ENCODE results near the gene RPS24.
"Not testable (repeated sequence)": the region's sequence is repeated elsewhere in the genome, so short reads cannot be mapped to it uniquely, and the experiment has no call there.

RPS24 gene

GRCh38 chr10:78033637-78034470 is at the start of gene RPS24:
RPS24 (plus strand) TSS chr10:78033863; CDS start chr10:78033902, 39 bp downstream.
- Histone ChIP-seq H3K4me1 (ENCODE audit: control insufficient read depth, insufficient read depth, low read length, unreplicated experiment) (peaks cover 33% of the 10 kb centered on the region), H3K79me2 (ENCODE audit: control insufficient read depth, insufficient read depth, low read length, unreplicated experiment) (peaks cover 55% of the 10 kb centered on the region), H2AFZ (ENCODE audit: low read length, unreplicated experiment) (peak within 1 kb of the TSS; percentile 80), H3K4me3 (ENCODE audit: low read depth, low read length) (peak within 1 kb of the TSS; percentile 99), H3K27ac (ENCODE audit: low read depth, low read length) (peak within 1 kb of the TSS; percentile 54), H3K36me3 (ENCODE audit: insufficient read depth, low read length) (peaks cover 42% of the 10 kb centered on the region), H3K27me3 (ENCODE audit: insufficient read depth, low read length) (no peaks in the 10 kb centered on the region)

- Histone ChIP-seq H3K79me2 (ENCODE audit: control insufficient read depth, insufficient read depth, low read length, unreplicated experiment) (no peaks in the 10 kb centered on the region), H3K4me1 (ENCODE audit: control insufficient read depth, insufficient read depth, low read length, unreplicated experiment) (peaks cover 20% of the 10 kb centered on the region), H3K36me3 (ENCODE audit: insufficient read depth, low read length) (peaks cover 27% of the 10 kb centered on the region; the same call in 1 of the 2 replicates), H2AFZ (ENCODE audit: low read length, unreplicated experiment) (no peak overlapping the region), H3K27me3 (ENCODE audit: insufficient read depth, low read length) (no peaks in the 10 kb centered on the region), H3K4me3 (ENCODE audit: low read depth, low read length) (no peak overlapping the region), H3K27ac (ENCODE audit: low read depth, low read length) (no peak overlapping the region)
Observed at GRCh38 chr10:77984986-77985385, 48.7 kb upstream of the RPS24 start.

GRCh38 chr10:77987671-77988255 is 45.9 kb upstream of the RPS24 start:
- peaks cover 20% of the 10 kb centered on the region for H3K4me1 ChIP-seq (ENCODE audit: control insufficient read depth, insufficient read depth, low read length, unreplicated experiment)
- no peaks in the 10 kb centered on the region for H3K27me3 ChIP-seq (ENCODE audit: insufficient read depth, low read length)
- H3K27ac ChIP-seq (ENCODE audit: low read depth, low read length): no peak overlapping the region
- H2AFZ ChIP-seq (ENCODE audit: low read length, unreplicated experiment): no peak overlapping the region
- H3K4me3 ChIP-seq (ENCODE audit: low read depth, low read length): no peak overlapping the region
- no peaks in the 10 kb centered on the region for H3K79me2 ChIP-seq (ENCODE audit: control insufficient read depth, insufficient read depth, low read length, unreplicated experiment)
- peaks cover 20% of the 10 kb centered on the region; the same call in 1 of the 2 replicates for H3K36me3 ChIP-seq (ENCODE audit: insufficient read depth, low read length)

DNA sequence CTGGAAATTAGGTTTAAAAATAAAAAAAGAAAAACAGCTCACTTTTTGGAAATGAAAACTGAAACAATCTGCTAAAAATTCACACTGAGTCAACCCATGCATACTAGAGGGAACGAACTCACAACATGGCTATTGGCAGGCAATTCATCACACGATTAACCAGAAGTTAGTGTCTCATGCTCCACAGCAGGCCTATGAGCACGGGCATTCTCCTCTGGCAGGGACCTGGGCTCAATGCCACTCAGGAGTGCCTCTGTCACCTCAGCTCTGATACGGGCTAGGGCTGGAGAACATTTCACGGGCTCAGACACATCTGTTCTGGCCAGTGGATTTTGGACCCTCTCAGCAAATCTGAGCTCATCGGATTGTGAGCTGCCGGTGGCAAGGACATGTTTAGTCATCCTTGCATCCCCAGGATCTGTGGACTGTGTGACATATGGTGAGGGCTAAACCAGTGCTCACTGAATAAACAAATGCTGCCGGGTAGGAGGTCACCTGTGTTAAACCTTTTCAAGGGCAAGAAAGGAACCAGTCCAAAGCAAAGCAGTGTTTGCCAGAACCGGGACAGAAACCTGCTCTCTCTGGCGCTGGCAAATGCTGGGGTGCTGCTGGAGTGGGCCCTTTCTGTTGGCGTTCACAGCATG is 44.5 kb upstream of the RPS24 start:
- Histone ChIP-seq H3K27ac (ENCODE audit: low read depth, low read length) (no peak overlapping the region), H3K79me2 (ENCODE audit: control insufficient read depth, insufficient read depth, low read length, unreplicated experiment) (no peaks in the 10 kb centered on the region), H3K4me1 (ENCODE audit: control insufficient read depth, insufficient read depth, low read length, unreplicated experiment) (peaks cover 8% of the 10 kb centered on the region), H2AFZ (ENCODE audit: low read length, unreplicated experiment) (no peak overlapping the region), H3K4me3 (ENCODE audit: low read depth, low read length) (no peak overlapping the region), H3K36me3 (ENCODE audit: insufficient read depth, low read length) (peaks cover 20% of the 10 kb centered on the region; the same call in 1 of the 2 replicates), H3K27me3 (ENCODE audit: insufficient read depth, low read length) (no peaks in the 10 kb centered on the region)

DNA sequence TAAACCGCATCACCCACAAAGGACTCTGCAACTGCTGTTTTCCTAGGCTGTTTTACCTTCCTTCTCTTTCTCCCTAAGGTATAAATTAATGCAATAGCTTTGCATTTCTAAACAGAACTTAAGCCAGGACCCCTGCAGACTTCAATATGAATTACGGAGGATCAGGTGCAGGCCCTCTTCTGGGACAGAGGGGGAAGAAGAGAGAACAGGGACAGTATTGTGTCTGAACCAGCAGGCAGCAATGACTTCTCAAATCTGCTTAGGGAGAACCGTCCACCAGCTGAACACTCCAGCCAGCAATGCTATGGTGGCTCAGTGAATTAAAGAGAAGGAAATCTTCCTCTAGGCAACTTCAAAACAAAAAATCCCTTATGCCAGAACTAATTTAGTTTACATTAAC is 40.0 kb upstream of the RPS24 start:
- Histone ChIP-seq H3K4me1 (ENCODE audit: control insufficient read depth, insufficient read depth, low read length, unreplicated experiment) (no peaks in the 10 kb centered on the region), H3K27ac (ENCODE audit: low read depth, low read length) (no peak overlapping the region), H3K79me2 (ENCODE audit: control insufficient read depth, insufficient read depth, low read length, unreplicated experiment) (no peaks in the 10 kb centered on the region), H3K36me3 (ENCODE audit: insufficient read depth, low read length) (peaks cover 14% of the 10 kb centered on the region; the same call in 1 of the 2 replicates), H3K27me3 (ENCODE audit: insufficient read depth, low read length) (no peaks in the 10 kb centered on the region), H3K4me3 (ENCODE audit: low read depth, low read length) (no peak overlapping the region), H2AFZ (ENCODE audit: low read length, unreplicated experiment) (no peak overlapping the region)

DNA sequence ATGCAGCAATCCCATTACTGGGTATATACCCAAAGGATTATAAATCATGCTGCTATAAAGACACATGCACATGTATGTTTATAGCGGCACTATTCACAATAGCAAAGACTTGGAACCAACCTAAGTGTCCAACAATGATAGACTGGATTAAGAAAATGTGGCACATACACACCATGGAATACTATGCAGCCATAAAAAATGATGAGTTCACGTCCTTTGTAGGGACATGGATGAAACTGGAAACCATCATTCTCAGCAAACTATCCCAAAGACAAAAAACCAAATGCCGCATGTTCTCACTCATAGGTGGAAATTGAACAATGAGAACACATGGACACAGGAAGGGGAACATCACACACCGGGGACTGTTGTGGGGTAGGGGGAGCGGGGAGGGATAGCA is 34.9 kb upstream of the RPS24 start:
- not testable (repeated sequence) for H3K4me1 ChIP-seq (ENCODE audit: control insufficient read depth, insufficient read depth, low read length, unreplicated experiment); H3K4me3 ChIP-seq (ENCODE audit: low read depth, low read length); H3K27ac ChIP-seq (ENCODE audit: low read depth, low read length); H2AFZ ChIP-seq (ENCODE audit: low read length, unreplicated experiment); H3K27me3 ChIP-seq (ENCODE audit: insufficient read depth, low read length); H3K79me2 ChIP-seq (ENCODE audit: control insufficient read depth, insufficient read depth, low read length, unreplicated experiment)
- H3K36me3 ChIP-seq (ENCODE audit: insufficient read depth, low read length): peaks cover 30% of the 10 kb centered on the region

- Histone ChIP-seq H2AFZ (ENCODE audit: low read length, unreplicated experiment) (no peak overlapping the region), H3K27me3 (ENCODE audit: insufficient read depth, low read length) (no peaks in the 10 kb centered on the region), H3K4me3 (ENCODE audit: low read depth, low read length) (no peak overlapping the region), H3K36me3 (ENCODE audit: insufficient read depth, low read length) (peaks cover 36% of the 10 kb centered on the region), H3K4me1 (ENCODE audit: control insufficient read depth, insufficient read depth, low read length, unreplicated experiment) (no peaks in the 10 kb centered on the region), H3K27ac (ENCODE audit: low read depth, low read length) (no peak overlapping the region), H3K79me2 (ENCODE audit: control insufficient read depth, insufficient read depth, low read length, unreplicated experiment) (no peaks in the 10 kb centered on the region)
Observed at GRCh38 chr10:78000206-78000605, 33.5 kb upstream of the RPS24 start.

GRCh38 chr10:78000956-78001472 is 32.6 kb upstream of the RPS24 start:
- H3K27ac ChIP-seq (ENCODE audit: low read depth, low read length): no peak overlapping the region
- H3K79me2 ChIP-seq (ENCODE audit: control insufficient read depth, insufficient read depth, low read length, unreplicated experiment): no peaks in the 10 kb centered on the region
- H2AFZ ChIP-seq (ENCODE audit: low read length, unreplicated experiment): no peak overlapping the region
- no peak overlapping the region for H3K4me3 ChIP-seq (ENCODE audit: low read depth, low read length)
- H3K36me3 ChIP-seq (ENCODE audit: insufficient read depth, low read length): peaks cover 36% of the 10 kb centered on the region
- no peaks in the 10 kb centered on the region for H3K27me3 ChIP-seq (ENCODE audit: insufficient read depth, low read length)
- H3K4me1 ChIP-seq (ENCODE audit: control insufficient read depth, insufficient read depth, low read length, unreplicated experiment): no peaks in the 10 kb centered on the region

GRCh38 chr10:78002541-78003288 is 30.9 kb upstream of the RPS24 start:
- Histone ChIP-seq H3K27ac (ENCODE audit: low read depth, low read length) (no peak overlapping the region), H3K79me2 (ENCODE audit: control insufficient read depth, insufficient read depth, low read length, unreplicated experiment) (no peaks in the 10 kb centered on the region), H3K27me3 (ENCODE audit: insufficient read depth, low read length) (no peaks in the 10 kb centered on the region), H2AFZ (ENCODE audit: low read length, unreplicated experiment) (no peak overlapping the region), H3K4me3 (ENCODE audit: low read depth, low read length) (no peak overlapping the region), H3K4me1 (ENCODE audit: control insufficient read depth, insufficient read depth, low read length, unreplicated experiment) (no peaks in the 10 kb centered on the region), H3K36me3 (ENCODE audit: insufficient read depth, low read length) (peaks cover 49% of the 10 kb centered on the region)

Data from ACC112 (cell line).